ENCODE results near the gene DAAM1. TPM values are rescaled to one million over a fixed set of nuclear protein-coding genes. Genes with fewer than 3 reads are reported as not detected.

The DAAM1 gene
- total RNA-seq, 1 donor from 2014 or later, result 69.9 TPM

DNA sequence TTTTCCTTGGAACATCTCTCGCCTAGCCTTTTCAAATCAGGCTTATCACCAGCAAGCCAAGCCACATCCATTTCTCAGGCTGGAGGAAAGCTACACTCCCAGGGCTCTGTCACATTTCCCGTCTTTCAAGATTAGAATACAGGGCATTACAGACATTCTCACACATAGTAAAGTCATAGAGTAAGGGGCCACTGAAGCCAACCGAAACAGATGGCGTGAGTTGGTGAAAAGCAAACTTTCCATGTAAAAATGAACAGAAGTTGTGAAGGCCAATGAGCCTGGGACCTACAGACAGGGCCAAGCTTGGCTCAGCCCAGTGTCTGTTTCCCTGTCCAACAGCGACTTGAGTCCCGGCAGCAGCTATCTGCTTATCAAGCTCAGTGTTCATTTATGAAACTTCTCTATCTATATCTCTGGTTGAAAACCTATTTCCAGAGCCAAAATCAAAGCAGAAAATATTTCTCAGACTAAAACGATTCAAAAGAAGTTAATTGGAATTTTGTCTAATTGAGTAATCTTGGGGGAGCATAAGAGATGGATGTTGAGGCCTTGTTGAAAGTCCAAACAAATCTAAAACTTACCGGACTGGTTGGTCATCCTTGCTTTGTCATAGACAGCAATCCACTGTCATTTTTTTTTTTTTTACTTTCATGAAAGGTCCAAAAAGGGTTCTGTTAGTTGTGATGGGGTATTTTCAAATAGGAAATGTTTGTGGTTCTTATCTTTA lies 105.6 kb downstream of the DAAM1 start:
- DNase-seq (ENCODE audit: low spot score, unreplicated experiment), result no peak
- H3K4me3 Mint-ChIP-seq (ENCODE audit: low read depth), result no peak overlapping the region
- no peak overlapping the region for H3K27ac Mint-ChIP-seq
- TF ChIP-seq, protein P1, sequence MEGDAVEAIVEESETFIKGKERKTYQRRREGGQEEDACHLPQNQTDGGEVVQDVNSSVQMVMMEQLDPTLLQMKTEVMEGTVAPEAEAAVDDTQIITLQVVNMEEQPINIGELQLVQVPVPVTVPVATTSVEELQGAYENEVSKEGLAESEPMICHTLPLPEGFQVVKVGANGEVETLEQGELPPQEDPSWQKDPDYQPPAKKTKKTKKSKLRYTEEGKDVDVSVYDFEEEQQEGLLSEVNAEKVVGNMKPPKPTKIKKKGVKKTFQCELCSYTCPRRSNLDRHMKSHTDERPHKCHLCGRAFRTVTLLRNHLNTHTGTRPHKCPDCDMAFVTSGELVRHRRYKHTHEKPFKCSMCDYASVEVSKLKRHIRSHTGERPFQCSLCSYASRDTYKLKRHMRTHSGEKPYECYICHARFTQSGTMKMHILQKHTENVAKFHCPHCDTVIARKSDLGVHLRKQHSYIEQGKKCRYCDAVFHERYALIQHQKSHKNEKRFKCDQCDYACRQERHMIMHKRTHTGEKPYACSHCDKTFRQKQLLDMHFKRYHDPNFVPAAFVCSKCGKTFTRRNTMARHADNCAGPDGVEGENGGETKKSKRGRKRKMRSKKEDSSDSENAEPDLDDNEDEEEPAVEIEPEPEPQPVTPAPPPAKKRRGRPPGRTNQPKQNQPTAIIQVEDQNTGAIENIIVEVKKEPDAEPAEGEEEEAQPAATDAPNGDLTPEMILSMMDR (IDR thresholded peaks at IDR 0.05; ENCODE audit: unreplicated experiment), result no peak
- no peaks in the 10 kb centered on the region for H3K27me3 Mint-ChIP-seq
- peaks cover 12% of the 10 kb centered on the region for H3K4me1 Mint-ChIP-seq (ENCODE audit: low read depth)
- H3K36me3 Mint-ChIP-seq (ENCODE audit: insufficient read depth), result peaks cover 13% of the 10 kb centered on the region
- H3K9me3 Mint-ChIP-seq (ENCODE audit: low read depth), result no peaks in the 10 kb centered on the region

DNA sequence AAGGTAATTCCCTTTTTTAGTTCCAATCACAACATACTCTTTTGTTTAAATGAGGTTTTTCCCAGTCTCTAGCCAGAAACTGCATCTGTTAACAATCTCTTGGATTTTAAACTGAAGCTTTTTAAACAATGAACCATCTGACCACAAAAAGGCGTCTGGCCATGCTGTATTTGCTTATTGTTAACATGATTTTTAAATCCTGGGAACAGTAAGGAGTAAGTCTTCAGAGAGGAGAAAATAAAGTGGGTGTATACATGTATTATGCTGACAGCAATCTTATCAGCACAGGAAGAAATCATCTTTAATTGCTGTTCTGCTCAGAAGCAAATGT lies 106.2 kb downstream of the DAAM1 start:
- H3K27ac Mint-ChIP-seq, result no peak overlapping the region
- peaks cover 12% of the 10 kb centered on the region for H3K4me1 Mint-ChIP-seq (ENCODE audit: low read depth)
- H3K36me3 Mint-ChIP-seq (ENCODE audit: insufficient read depth), result peaks cover 13% of the 10 kb centered on the region

DNA sequence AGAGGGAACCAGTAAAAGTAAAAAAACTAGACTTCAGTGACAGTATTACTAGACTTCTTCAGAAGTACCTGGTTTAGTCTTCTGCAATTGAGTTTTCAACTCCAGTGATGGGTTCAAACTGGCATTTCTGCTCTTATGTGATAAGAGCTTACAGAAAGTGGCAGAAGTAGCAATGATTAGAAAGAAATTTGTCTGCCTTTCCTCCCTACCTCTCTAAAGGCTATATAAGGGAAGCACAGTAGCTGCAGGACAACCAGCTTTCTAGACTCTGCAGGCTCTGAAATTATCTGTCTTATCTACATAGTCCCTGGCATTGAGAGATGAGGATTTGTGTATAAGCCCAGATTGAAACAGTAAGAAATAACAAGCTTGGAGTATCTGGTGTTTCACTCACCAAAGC lies 107.5 kb downstream of the DAAM1 start:
- Mint-ChIP-seq H3K9me3 (ENCODE audit: low read depth) (no peaks in the 10 kb centered on the region), H3K27ac (no peak overlapping the region), H3K27me3 (no peaks in the 10 kb centered on the region), H3K4me3 (ENCODE audit: low read depth) (no peak overlapping the region), H3K36me3 (ENCODE audit: insufficient read depth) (peaks cover 13% of the 10 kb centered on the region), H3K4me1 (ENCODE audit: low read depth) (peaks cover 12% of the 10 kb centered on the region)
- no peak for DNase-seq (ENCODE audit: low spot score, unreplicated experiment)
- TF ChIP-seq, protein P1 (IDR thresholded peaks at IDR 0.05; ENCODE audit: unreplicated experiment), result no peak

More for the DNA sequence above, 106.2 kb downstream of the DAAM1 start:
- TF ChIP-seq, protein P1 (IDR thresholded peaks at IDR 0.05; ENCODE audit: unreplicated experiment), result no peak
- H3K27me3 Mint-ChIP-seq, result no peaks in the 10 kb centered on the region
- H3K4me3 Mint-ChIP-seq (ENCODE audit: low read depth), result no peak overlapping the region
- H3K9me3 Mint-ChIP-seq (ENCODE audit: low read depth), result no peaks in the 10 kb centered on the region
- DNase-seq (ENCODE audit: low spot score, unreplicated experiment), result no peak

DNA sequence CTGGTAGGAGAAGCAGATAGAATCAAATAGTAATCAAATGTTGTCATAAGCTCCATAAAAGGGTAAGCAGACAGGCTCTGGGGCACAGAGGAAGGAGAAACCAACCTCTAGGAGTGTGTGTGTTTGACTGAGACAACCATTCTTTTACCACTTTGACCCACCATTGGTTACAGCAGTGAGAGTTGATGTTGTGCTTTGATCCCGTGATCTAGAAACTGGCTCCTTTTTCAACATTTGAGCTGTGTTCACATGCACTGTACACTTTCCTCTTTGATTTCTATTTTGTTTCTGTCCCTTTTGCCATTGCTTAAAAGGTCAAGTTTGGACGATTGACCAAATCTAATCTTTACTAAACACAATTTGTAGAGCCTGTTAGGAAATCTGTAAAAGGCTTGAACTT lies 108.0 kb downstream of the DAAM1 start:
- Mint-ChIP-seq H3K9me3 (ENCODE audit: low read depth) (no peaks in the 10 kb centered on the region), H3K27me3 (no peaks in the 10 kb centered on the region), H3K4me3 (ENCODE audit: low read depth) (no peak overlapping the region), H3K4me1 (ENCODE audit: low read depth) (peaks cover 12% of the 10 kb centered on the region), H3K27ac (no peak overlapping the region), H3K36me3 (ENCODE audit: insufficient read depth) (peaks cover 10% of the 10 kb centered on the region)
- no peak for DNase-seq (ENCODE audit: low spot score, unreplicated experiment)
- TF ChIP-seq, protein P1 (IDR thresholded peaks at IDR 0.05; ENCODE audit: unreplicated experiment), result no peak

DNA sequence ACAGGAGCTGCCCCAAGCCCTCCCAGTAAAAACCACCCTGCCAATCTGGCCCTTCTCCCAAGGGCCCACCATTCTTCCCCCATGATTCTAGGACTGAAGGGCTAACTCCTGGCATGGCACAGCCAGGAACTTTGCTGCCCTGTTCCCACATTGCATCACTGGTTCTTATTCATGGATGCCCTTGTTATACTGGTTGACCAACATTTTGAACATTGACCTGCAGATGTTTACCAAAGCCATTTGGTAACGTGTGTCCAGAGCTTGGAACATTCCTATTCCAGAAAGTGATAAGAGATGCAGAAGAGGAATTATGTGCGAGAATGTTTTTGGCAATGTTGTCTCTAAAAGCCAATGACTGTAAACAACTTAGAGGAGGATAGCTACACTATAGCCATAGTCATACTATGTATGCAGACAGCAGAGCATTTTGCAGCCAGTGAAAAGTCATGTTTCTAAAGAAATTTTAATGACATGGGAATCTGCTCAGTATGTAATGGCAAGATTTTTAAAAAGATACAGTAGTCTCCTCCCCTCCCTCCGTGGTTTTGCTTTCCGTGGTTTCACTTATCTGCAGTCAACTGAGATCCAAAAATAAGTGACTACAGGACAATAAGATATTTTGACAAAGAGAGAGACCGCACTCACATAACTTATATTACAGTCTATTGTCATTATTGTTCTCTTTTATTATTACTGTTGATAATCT lies 108.8 kb downstream of the DAAM1 start:
- TF ChIP-seq, protein P1 (IDR thresholded peaks at IDR 0.05; ENCODE audit: unreplicated experiment), result no peak
- H3K9me3 Mint-ChIP-seq (ENCODE audit: low read depth), result no peaks in the 10 kb centered on the region
- H3K4me3 Mint-ChIP-seq (ENCODE audit: low read depth), result no peak overlapping the region
- H3K27ac Mint-ChIP-seq, result no peak overlapping the region
- peaks cover 12% of the 10 kb centered on the region for H3K4me1 Mint-ChIP-seq (ENCODE audit: low read depth)
- H3K27me3 Mint-ChIP-seq, result no peaks in the 10 kb centered on the region
- DNase-seq (ENCODE audit: low spot score, unreplicated experiment), result no peak
- H3K36me3 Mint-ChIP-seq (ENCODE audit: insufficient read depth), result peaks cover 6% of the 10 kb centered on the region

All from progenitor cell of endocrine pancreas (in vitro differentiated cells).